GM12864 (cell line): ENCODE measurements around the gene ZNF24.

Source experiments
- DNase-seq: peaks from one replicate; pipeline ENCODE4 v3.0.0-alpha.2; 2011; ENCODE audit warnings: low read depth
- H3K4me3 ChIP-seq: 2 replicates; pipeline ENCODE4 v1.5.1; 2011; ENCODE audit warnings: mild to moderate bottlenecking, low read depth, low read length, control low read depth
- CTCF ChIP-seq: IDR thresholded peaks from 2 replicates; pipeline ENCODE4 v1.5.1; 2011; ENCODE audit warnings: low read depth, mild to moderate bottlenecking, moderate library complexity, low read length, control low read depth, inconsistent platforms; ENCODE audit errors: missing control alignments

Gene ZNF24

GRCh38 chr18:35376393-35376741, 32.1 kb upstream of the ZNF24 start:
- H3K4me3 ChIP-seq: peak overlapping the region; percentile 67
- TF ChIP-seq CTCF: no peak
- no peak for DNase-seq

- H3K4me3 ChIP-seq: no peak overlapping the region
- no peak for DNase-seq
- TF ChIP-seq CTCF: no peak
Observed at GRCh38 chr18:35374708-35375107, 30.5 kb upstream of the ZNF24 start.

- no peak for DNase-seq
Observed at GRCh38 chr18:35371412-35372195, 27.4 kb upstream of the ZNF24 start.

GRCh38 chr18:35369126-35369525, 24.9 kb upstream of the ZNF24 start:
- H3K4me3 ChIP-seq: no peak overlapping the region

More at GRCh38 chr18:35371412-35372195, 27.4 kb upstream of the ZNF24 start:
- no peak overlapping the region for H3K4me3 ChIP-seq
- no peak for TF ChIP-seq CTCF

GRCh38 chr18:35368595-35368994, 24.4 kb upstream of the ZNF24 start:
- no peak for DNase-seq
- H3K4me3 ChIP-seq: no peak overlapping the region
- no peak for TF ChIP-seq CTCF

More at GRCh38 chr18:35369126-35369525, 24.9 kb upstream of the ZNF24 start:
- DNase-seq: no peak
- TF ChIP-seq CTCF: no peak

- no peak overlapping the region for H3K4me3 ChIP-seq
- no peak for TF ChIP-seq CTCF
- DNase-seq: no peak
Observed at GRCh38 chr18:35362531-35362930, 18.3 kb upstream of the ZNF24 start.
